Psoas muscle (tissue), 8 donors: Measurements from ENCODE around the gene OGFOD1. TPM values are rescaled to one million over a fixed set of nuclear protein-coding genes. Genes with fewer than 3 reads are reported as not detected.

ENCODE experiments used
- ATAC-seq, 4 donors: fragments of 200-7000 bp; cut with Tn5 transposase; one replicate each; pipeline ENCODE4 v1.9.1; 2020; ENCODE audit warnings: moderate library complexity in 3 of 4, mild to moderate bottlenecking in 2 of 4
- DNase-seq, 2 donors: peaks; one replicate each; pipeline ENCODE4 v3.0.0-alpha.2; 2020
- H3K27ac ChIP-seq: fragments of 200-600 bp; one replicate; pipeline ENCODE4 v1.8.0; 2022
- H3K27me3 ChIP-seq, 3 donors: fragments of 200-600 bp in 1 of 3; one replicate each; pipeline versions ENCODE4 v1.6.1 to v1.8.0; 2013 to 2022; ENCODE audit warnings: low read length in 2 of 3, mild to moderate bottlenecking in 2 of 3, moderate library complexity in 1 of 3; ENCODE audit not compliant: insufficient read depth in 3 of 3
- H3K36me3 ChIP-seq, 2 donors: fragments of 200-600 bp in 1 of 2; one replicate each; pipeline versions ENCODE4 v1.6.1 to v1.8.0; 2013 to 2022; ENCODE audit warnings: low read depth in 1 of 2, mild to moderate bottlenecking in 1 of 2, moderate library complexity in 1 of 2; ENCODE audit not compliant: insufficient read depth in 1 of 2
- H3K4me1 ChIP-seq: fragments of 200-600 bp; one replicate; pipeline ENCODE4 v1.8.0; 2022
- H3K4me3 ChIP-seq: fragments of 200-600 bp; one replicate; pipeline ENCODE4 v1.8.0; 2022; ENCODE audit warnings: mild to moderate bottlenecking
- H3K9me3 ChIP-seq: fragments of 200-600 bp; one replicate; pipeline ENCODE4 v1.8.0; 2022
- WGBS, 3 donors: extraction: QIAGEN DNeasy Blood & Tissue Kit; methylation state at CpG; one replicate each; pipeline versions ENCODE4 v1.1.6 to v1.1.7; 2013; 5-methylcytosine and 5-hydroxymethylcytosine counted together
- intact Hi-C, 2 donors: fragments of 100-400 bp; cut with DNase I; formaldehyde crosslinking; loops; one replicate each; pipeline versions ENCODE4 v1.11.0 to v1.14.2; 2022
- polyA plus RNA-seq, 3 donors: library from polyadenylated mRNA; stranded (reverse); fragments of 200-250 nt; gene quantifications; one replicate each; pipeline ENCODE4 v1.2.3, GENCODE V29; 2013
- total RNA-seq, 4 donors: library from RNA; stranded (reverse); fragmentation: NEBNext Ultra II Directional in 2 of 4; extraction: Animal tissue kit (Norgen Biotek cat#: 25700) in 2 of 4; gene quantifications; one replicate each; pipeline versions ENCODE4 v1.2.1 to v1.2.4, GENCODE V29; 2021 to 2023
- TF ChIP-seq, protein P1 (sequence below): fragments of 200-600 bp; IDR thresholded peaks from one replicate; pipeline ENCODE4 v1.8.0; 2022; ENCODE audit warnings: antibody characterized with exemption
- donor health status: healthy with polysubstance abuse.
- donor health status: DM: no; HTN: no; CAD: no; lungs with moderate emphysema.
- donor health status: Bipolar disorder and iron deficiency.
- donor health status: healthy.
- donor health status: DM: yes; HTN: yes; CAD: no.
- donor health status: DM: no; HTN: no; CAD: no.
- donor health status: DM: no; HTN: no; CAD: no.
- donor health status: DM: yes; HTN: yes; CAD: no.

Gene OGFOD1
- total and polyA plus RNA-seq, 7 donors, result 40.9 to 100 (median 65.0) TPM

DNA sequence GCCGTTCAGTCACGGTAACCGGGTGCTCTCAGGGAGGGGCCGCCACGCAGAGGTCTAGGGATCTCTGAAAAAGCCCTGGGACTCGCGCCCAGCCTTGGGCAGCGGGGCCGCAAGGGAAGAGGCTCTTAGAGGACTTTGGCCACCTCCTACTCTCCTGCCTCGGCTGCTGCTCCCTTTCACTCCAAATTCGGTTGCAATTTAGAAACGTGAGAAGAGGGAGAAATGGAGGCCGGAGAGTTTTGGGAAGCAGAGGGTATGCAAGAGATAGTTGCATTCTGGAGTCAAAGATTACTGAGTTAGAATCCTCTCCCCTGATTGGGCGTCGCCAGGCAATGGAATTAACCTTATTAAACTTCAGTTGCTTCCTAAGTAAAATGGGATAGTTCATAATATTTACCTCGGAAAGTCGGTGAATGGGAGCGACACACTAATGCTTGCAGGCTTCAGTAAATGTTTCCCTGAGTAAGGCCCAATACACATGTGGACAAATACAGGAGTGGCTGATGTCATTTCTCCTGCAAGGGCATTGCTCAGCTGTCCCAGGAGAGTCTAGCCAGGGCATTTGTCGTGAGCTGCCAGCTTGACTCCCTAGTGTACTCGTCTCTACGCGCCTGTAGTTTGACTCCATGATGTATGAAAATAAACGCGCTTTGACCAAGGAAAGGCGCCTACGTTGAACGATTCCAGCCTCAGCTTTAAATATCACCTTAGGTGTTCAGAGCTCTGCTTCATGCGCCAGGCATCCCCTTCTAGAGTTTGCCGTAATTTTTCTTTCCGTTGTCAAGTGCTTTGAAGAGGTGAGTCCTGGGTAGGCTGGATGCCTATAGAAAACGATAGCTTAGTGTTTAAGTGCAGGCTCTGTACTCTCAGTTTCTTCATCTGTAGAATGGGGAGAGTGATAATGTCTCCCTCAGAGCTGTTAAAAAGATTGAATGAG is 667 bp downstream of the OGFOD1 start:
- WGBS, 3 donors, result 3 to 6% (median 4%) methylated on average over 31 of the region's 31 CpGs
- Histone ChIP-seq H3K36me3 (peaks cover 5 to 49% of the 10 kb centered on the region in 2 donors), H3K4me1 (peaks cover 38% of the 10 kb centered on the region), H3K27ac (peak overlapping the region; percentile 96), H3K27me3 (no peaks in the 10 kb centered on the region), H3K4me3 (peak overlapping the region; percentile 87), H3K9me3 (no peaks in the 10 kb centered on the region)
- peak; percentile 84 to 91 (median 88) for ATAC-seq
- intact Hi-C loops, result loop anchor here in 1 of 2 donors (5.0 kb wide), 1 partner anchor 1365 kb away; no protein-coding TSS in a partner anchor
- DNase-seq, result peak; percentile 38 to 84
- TF ChIP-seq, protein P1, sequence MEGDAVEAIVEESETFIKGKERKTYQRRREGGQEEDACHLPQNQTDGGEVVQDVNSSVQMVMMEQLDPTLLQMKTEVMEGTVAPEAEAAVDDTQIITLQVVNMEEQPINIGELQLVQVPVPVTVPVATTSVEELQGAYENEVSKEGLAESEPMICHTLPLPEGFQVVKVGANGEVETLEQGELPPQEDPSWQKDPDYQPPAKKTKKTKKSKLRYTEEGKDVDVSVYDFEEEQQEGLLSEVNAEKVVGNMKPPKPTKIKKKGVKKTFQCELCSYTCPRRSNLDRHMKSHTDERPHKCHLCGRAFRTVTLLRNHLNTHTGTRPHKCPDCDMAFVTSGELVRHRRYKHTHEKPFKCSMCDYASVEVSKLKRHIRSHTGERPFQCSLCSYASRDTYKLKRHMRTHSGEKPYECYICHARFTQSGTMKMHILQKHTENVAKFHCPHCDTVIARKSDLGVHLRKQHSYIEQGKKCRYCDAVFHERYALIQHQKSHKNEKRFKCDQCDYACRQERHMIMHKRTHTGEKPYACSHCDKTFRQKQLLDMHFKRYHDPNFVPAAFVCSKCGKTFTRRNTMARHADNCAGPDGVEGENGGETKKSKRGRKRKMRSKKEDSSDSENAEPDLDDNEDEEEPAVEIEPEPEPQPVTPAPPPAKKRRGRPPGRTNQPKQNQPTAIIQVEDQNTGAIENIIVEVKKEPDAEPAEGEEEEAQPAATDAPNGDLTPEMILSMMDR, result no peak

DNA sequence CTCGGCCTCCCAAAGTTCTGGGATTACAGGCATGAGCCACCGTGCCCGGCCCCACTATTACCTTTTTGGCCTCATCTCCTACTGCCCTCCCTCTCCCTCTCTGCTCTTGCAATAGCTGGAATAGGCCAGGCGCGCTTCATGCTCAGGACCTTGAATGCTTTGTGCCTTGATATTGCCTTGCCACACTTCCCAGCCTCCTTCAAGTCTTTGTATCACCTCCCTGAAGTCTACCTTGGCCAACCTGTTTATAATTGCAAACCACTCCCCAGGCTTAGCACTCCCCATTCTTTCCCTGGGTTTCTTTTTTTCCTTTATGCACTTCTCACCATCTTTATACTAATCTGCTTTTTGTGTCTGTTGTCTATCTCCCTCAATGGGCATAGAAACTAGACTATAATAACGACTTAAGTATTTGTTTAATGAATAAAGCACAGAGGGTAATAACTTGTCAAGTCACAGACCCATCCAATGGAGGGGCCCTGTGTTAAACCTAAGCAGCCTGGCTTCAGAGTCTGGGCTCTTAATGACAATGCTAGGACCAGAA is 6.6 kb downstream of the OGFOD1 start:
- DNase-seq (no peak), ATAC-seq (no peak)
- H3K27me3 ChIP-seq, result no peaks in the 10 kb centered on the region
- TF ChIP-seq, protein P1, result no peak
- peaks cover 11% of the 10 kb centered on the region for H3K4me1 ChIP-seq
- 91 to 96% (median 95%) methylated on average over 6 of the region's 6 CpGs for WGBS, 3 donors
- intact Hi-C loops, result no loop called here
- no peak overlapping the region for H3K27ac ChIP-seq
- no peaks in the 10 kb centered on the region for H3K9me3 ChIP-seq
- H3K4me3 ChIP-seq, result no peak overlapping the region
- peaks cover 11 to 100% of the 10 kb centered on the region in 2 donors for H3K36me3 ChIP-seq

DNA sequence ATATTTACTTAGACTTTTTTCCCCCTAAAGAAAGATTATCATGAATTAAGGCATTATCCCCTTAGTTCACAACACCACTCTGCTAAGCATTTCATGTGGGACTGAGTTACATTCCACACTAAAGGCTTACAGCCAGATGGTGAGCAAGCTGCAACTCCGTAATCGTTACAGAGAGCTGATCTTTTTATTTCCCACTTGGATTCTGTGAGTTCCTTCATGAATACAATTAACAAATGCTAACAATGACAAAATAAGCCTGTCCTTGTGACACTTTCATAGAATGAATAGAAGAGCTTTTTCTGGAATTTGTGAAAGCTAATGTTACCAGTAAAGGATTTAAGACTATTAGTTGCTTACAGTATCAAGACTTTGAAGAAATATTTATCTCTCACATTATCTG is 8.7 kb downstream of the OGFOD1 start:
- H3K27ac ChIP-seq, result no peak overlapping the region
- no peaks in the 10 kb centered on the region for H3K4me1 ChIP-seq
- 60 to 82% (median 63%) methylated on average over 2 of the region's 2 CpGs for WGBS, 3 donors
- TF ChIP-seq, protein P1, result no peak
- no peaks in the 10 kb centered on the region for H3K27me3 ChIP-seq
- DNase-seq (no peak), ATAC-seq (no peak)
- H3K4me3 ChIP-seq, result no peak overlapping the region
- H3K36me3 ChIP-seq, result peaks cover 6 to 100% of the 10 kb centered on the region in 2 donors
- H3K9me3 ChIP-seq, result no peaks in the 10 kb centered on the region
- intact Hi-C loops, result no loop called here

DNA sequence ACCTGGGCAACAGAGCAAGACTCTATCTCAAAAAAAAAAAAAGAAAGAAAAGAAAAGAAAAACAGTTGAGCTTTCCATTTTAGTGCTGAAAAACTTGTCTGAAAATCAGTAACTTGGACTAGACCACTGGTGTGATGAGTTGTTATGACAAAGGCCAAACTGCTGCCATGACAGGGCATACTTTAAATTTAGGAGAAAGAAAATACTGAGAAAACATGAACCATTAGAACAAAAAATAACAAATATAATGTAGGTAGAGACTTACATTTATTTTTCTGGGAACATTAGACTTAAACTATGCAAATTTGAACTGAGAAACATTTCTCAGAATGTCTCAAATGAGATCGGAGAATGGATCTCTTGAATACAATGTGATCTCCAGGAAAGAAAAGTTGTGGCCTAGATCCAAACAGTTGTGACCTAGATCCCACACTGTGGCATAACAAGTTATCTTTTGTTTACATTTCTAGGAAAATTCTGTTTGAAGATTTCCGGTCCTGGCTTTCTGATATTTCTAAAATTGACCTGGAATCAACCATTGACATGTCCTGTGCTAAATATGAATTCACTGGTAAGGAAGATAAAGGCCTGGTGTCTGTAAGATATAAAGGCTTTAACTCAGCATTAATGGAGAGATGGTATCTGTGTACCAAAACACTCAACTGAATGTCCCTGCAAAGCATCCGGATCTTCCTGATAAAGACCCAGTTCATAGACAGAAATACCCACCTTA is 10.9 kb downstream of the OGFOD1 start:
- no peak overlapping the region for H3K27ac ChIP-seq
- intact Hi-C loops, result no loop called here
- no peaks in the 10 kb centered on the region for H3K9me3 ChIP-seq
- TF ChIP-seq, protein P1, result no peak
- 71 to 81% (median 72%) methylated on average over 3 of the region's 3 CpGs for WGBS, 3 donors
- no peaks in the 10 kb centered on the region for H3K4me1 ChIP-seq
- DNase-seq (no peak), ATAC-seq (no peak)
- H3K27me3 ChIP-seq, result no peaks in the 10 kb centered on the region
- H3K36me3 ChIP-seq, result peaks cover 15 to 100% of the 10 kb centered on the region in 2 donors
- H3K4me3 ChIP-seq, result no peak overlapping the region
